IPS-11a (cell line): ENCODE measurements around the gene C12orf56.
"Not testable (repeated sequence)": the region's sequence is repeated elsewhere in the genome, so short reads cannot be mapped to it uniquely, and the experiment has no call there.

ENCODE experiments used
- H3K4me3 ChIP-seq: one replicate; pipeline ENCODE4 v1.5.1; 2013; ENCODE audit warnings: low read depth, low read length, control low read depth

The C12orf56 gene

GRCh38 chr12:64240781-64241180 lies 149.8 kb downstream of the C12orf56 start:
- no peak overlapping the region for H3K4me3 ChIP-seq

- H3K4me3 ChIP-seq, result no peak overlapping the region
Measured at GRCh38 chr12:64237382-64237781, 153.2 kb downstream of the C12orf56 start.

- H3K4me3 ChIP-seq, result no peak overlapping the region
Measured at GRCh38 chr12:64236549-64236948, 154.0 kb downstream of the C12orf56 start.

DNA sequence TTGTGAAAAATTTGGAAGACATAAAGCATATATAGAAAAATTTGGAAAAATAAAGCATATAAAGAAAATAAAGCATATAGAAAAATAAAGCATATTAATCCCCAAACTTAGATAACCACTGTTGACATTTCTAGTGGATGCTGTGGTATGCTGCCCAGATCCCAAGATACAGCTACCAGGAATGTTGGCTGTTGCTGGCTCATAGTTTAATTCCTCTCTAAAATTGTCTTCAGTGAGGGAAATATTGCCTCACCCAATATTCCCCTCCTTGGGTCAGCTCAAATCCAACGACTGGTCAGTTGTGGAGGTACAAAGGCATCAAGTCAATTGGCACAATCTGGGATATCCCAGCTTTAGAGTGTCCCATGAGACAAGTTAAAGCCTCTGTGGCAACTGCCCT lies 158.4 kb downstream of the C12orf56 start:
- H3K4me3 ChIP-seq, result no peak overlapping the region

- no peak overlapping the region for H3K4me3 ChIP-seq
Measured at GRCh38 chr12:64229796-64230195, 160.8 kb downstream of the C12orf56 start.

GRCh38 chr12:64229240-64229639 lies 161.3 kb downstream of the C12orf56 start:
- H3K4me3 ChIP-seq, result no peak overlapping the region

DNA sequence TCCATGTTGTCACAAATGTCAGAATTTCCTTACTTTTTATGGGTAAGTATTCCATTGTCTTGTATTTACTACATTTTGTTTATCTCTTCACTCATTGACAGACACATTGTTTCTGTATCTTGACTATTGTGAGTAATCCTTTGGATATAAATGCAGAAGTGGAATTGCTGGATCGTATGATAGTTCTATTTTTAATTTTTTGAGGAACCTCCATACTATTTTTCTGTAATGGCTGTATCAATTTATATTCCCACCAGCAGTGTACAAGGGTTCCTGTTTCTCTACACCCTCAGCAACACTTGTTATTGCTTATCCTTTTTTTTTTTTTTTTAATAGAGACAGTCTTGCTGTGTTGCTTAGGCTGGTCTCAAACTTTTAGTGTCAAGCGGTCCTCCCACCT lies 164.9 kb downstream of the C12orf56 start:
- H3K4me3 ChIP-seq, result no peak overlapping the region

DNA sequence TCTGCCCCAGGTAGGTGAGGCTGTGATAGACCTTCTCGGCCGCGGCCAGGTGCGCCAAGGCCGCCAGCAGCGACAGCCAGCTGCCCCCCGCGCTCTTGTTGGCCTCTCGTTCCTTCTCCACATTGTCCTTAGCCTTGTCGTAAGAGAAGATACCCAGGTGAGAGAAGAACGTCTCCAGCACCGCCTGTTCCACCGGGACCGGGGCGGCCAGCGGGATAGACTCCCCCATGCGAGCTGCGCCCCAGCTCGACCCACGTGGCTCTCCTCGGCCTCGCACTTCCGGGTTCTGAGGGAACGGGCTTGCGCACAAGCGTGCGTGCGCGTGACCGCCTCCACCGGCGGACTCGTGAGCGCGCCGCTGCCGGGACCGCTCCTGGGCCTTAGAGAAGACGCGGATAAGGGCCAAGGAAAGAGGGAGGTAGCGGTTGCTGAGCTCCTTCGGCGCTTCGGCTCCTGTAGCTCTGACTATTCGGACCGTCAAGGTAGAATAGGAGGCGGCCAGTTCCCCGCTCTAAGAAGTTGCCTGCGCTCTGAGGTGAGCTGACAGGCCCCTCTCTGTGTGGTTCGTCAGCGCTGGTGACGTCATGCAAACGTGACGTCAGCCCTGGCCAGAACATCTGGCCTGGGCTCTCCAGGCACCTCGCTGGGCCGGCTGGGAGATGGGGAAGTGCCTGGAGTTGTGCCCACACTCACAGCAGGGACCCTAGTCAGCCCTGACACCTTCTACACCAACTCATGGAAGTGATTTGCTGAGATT lies 168.4 kb downstream of the C12orf56 start, which contains the start of gene KICS2:
Gene KICS2, minus strand, starts transcription at position 288 of the 757 bp plus-strand sequence. Its CDS starts 59 bp downstream, at position 229.
- H3K4me3 ChIP-seq, result peak within 1 kb of the TSS; percentile 53

GRCh38 chr12:64221651-64222008 lies 168.9 kb downstream of the C12orf56 start:
- H3K4me3 ChIP-seq, result peak overlapping the region; percentile 53

DNA sequence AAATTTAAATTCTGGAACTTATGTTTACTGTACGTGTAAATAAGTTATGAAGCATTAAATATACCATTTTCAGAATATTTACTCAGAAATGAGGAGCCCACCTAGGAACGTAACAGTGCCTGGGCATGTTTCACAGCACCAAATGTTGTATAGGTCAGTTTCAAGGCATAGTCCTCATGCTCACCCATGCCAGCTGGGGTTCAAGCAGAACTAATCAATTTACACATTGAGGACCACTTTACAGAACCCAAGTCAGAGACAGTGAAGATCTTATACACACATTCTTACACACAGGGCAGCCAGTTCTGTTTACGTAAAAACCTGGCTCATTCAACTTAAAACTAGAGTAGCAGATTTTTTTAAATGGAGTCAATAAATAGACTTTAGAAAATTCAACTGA lies 170.5 kb downstream of the C12orf56 start:
- H3K4me3 ChIP-seq, result no peak overlapping the region

GRCh38 chr12:64219145-64219544 lies 171.4 kb downstream of the C12orf56 start:
- H3K4me3 ChIP-seq, result no peak overlapping the region

DNA sequence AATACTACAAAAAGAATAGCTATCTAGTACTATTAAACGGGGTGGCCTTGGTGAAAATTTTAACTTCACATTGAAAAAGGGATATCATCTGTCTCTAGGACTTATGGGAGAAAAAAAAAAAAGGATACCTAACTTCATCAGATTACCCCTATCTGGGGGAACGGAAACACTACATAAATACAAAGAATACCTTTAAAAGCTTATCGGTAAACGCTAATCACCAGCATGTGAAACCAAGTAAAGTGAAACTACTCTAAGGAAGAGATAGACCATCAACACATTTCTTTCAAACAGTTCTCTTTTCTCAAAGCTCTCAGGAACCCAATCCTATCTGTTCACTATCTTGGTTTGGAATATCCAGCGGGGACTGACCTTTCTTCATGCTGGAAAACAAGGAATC lies 172.0 kb downstream of the C12orf56 start:
- H3K4me3 ChIP-seq, result no peak overlapping the region

DNA sequence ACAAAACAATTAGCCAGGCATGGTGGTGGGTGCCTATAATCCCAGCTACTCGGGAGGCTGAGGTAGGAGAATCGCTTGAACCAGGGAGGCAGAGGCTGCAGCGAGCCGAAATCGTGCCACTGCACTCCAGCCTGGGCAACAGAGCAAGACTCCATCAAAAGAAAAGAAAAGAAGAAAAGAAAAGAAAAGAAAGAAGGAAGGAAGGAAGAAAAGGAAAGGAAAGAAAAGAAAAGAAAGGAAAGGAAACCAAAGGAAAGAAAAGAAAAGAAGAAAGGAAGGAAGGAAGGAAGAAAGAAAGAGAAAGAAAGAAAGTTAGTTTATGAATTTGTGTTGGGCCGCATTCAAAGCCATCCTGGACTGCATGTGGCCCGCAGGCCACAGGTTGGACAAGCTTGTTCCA lies 172.9 kb downstream of the C12orf56 start:
- H3K4me3 ChIP-seq, result not testable (repeated sequence)

GRCh38 chr12:64216239-64216638 lies 174.3 kb downstream of the C12orf56 start:
- no peak overlapping the region for H3K4me3 ChIP-seq
